Naive thymus-derived CD8-positive, alpha-beta T cell (primary cell): ENCODE results near the gene FLG. TPM values are rescaled to one million over a fixed set of nuclear protein-coding genes. Genes with fewer than 3 reads are reported as not detected.

ENCODE experiments used
- polyA plus RNA-seq, 3 donors: library from polyadenylated mRNA; unstranded; fragments of 300-500 nt; fragmentation: Illumina TruSeq; gene quantifications; one replicate each; pipeline ENCODE4 v1.2.3, GENCODE V29; 2021
- total RNA-seq, 8 experiments: library from RNA in 2 of 8; stranded (reverse) in 2 of 8; gene quantifications; one replicate each; pipeline ENCODE4 v1.2.3 and lab custom pipeline; 2021 to 2026

Gene FLG
- total and polyA plus RNA-seq, 5 experiments from 2014 or later = 0.16 TPM; not detected in 4

Other genes starting within 250 kb of the FLG start
- gene TCHHL1, start 236.2 kb downstream of the FLG start, total RNA-seq = not detected
- not detected for gene TCHHL1, start 236.2 kb downstream of the FLG start, polyA plus RNA-seq
- not detected for gene TCHH, start 209.8 kb downstream of the FLG start, total RNA-seq
- gene TCHH, start 209.8 kb downstream of the FLG start, polyA plus RNA-seq = not detected
- gene RPTN, start 166.0 kb downstream of the FLG start, total RNA-seq = not detected
- not detected for gene RPTN, start 166.0 kb downstream of the FLG start, polyA plus RNA-seq
- gene HRNR, start 101.0 kb downstream of the FLG start, total RNA-seq = under 1 TPM in 1 of 2 experiments, not detected in 1; 0.10 TPM
- gene HRNR, start 101.0 kb downstream of the FLG start, polyA plus RNA-seq = under 1 TPM in 1 of 3 donors, not detected in 2; 0.03 TPM
- gene FLG2, start 34.8 kb upstream of the FLG start, total RNA-seq = under 1 TPM in 1 of 2 experiments, not detected in 1; 0.10 TPM
- under 1 TPM in 1 of 3 donors, not detected in 2; 0.01 TPM for gene FLG2, start 34.8 kb upstream of the FLG start, polyA plus RNA-seq
- not detected for gene CRNN, start 89.0 kb upstream of the FLG start, total RNA-seq
- not detected for gene CRNN, start 89.0 kb upstream of the FLG start, polyA plus RNA-seq
- not detected for gene LCE5A, start 185.6 kb upstream of the FLG start, total RNA-seq
- not detected for gene LCE5A, start 185.6 kb upstream of the FLG start, polyA plus RNA-seq
- gene CRCT1, start 189.2 kb upstream of the FLG start, total RNA-seq = not detected
- gene CRCT1, start 189.2 kb upstream of the FLG start, polyA plus RNA-seq = not detected
- not detected for gene LCE3E, start 241.5 kb upstream of the FLG start, total RNA-seq
- not detected for gene LCE3E, start 241.5 kb upstream of the FLG start, polyA plus RNA-seq